WTC11 (cell line): ENCODE measurements around the gene EIF3C.
A peak's percentile ranks its signal among the peaks of the same experiment; 100 is the strongest.
"Not testable (repeated sequence)": the region's sequence is repeated elsewhere in the genome, so short reads cannot be mapped to it uniquely, and the experiment has no call there.

Experiments used
- CBFB ChIP-seq: sonication (generic); formaldehyde crosslinking; IDR thresholded peaks from 2 replicates; pipeline ENCODE4 v1.8.1; 2022; ENCODE audit warnings: mild to moderate bottlenecking, low read depth, missing genetic modification reagents
- FOXP1 ChIP-seq: sonication (generic); formaldehyde crosslinking; IDR thresholded peaks from 2 replicates; pipeline ENCODE4 v1.8.0; 2022; ENCODE audit warnings: missing genetic modification reagents, mild to moderate bottlenecking, moderate library complexity, borderline replicate concordance
- TEAD1 ChIP-seq: sonication (generic); formaldehyde crosslinking; IDR thresholded peaks from 2 replicates; pipeline ENCODE4 v1.8.0; 2022; ENCODE audit warnings: mild to moderate bottlenecking, missing genetic modification reagents
- ZNF512 ChIP-seq: sonication (generic); formaldehyde crosslinking; IDR thresholded peaks from 2 replicates; pipeline ENCODE4 v1.8.1; 2022; ENCODE audit warnings: missing genetic modification reagents, borderline replicate concordance
- TF ChIP-seq, protein P1 (sequence below): fragments of 200-600 bp; IDR thresholded peaks from 2 replicates; pipeline ENCODE4 v1.8.0; 2022; ENCODE audit warnings: antibody characterized with exemption
- TF ChIP-seq, protein P2 (sequence below): sonication (generic); formaldehyde crosslinking; IDR thresholded peaks from 2 replicates; pipeline ENCODE4 v1.8.1; 2022; ENCODE audit warnings: mild to moderate bottlenecking, missing genetic modification reagents, moderate library complexity, borderline replicate concordance
- TF ChIP-seq, protein P3 (sequence below): sonication (generic); formaldehyde crosslinking; IDR thresholded peaks from 2 replicates; pipeline ENCODE4 v1.8.1; 2022; ENCODE audit warnings: low read depth, mild to moderate bottlenecking, moderate library complexity, missing genetic modification reagents, borderline replicate concordance

DNA sequence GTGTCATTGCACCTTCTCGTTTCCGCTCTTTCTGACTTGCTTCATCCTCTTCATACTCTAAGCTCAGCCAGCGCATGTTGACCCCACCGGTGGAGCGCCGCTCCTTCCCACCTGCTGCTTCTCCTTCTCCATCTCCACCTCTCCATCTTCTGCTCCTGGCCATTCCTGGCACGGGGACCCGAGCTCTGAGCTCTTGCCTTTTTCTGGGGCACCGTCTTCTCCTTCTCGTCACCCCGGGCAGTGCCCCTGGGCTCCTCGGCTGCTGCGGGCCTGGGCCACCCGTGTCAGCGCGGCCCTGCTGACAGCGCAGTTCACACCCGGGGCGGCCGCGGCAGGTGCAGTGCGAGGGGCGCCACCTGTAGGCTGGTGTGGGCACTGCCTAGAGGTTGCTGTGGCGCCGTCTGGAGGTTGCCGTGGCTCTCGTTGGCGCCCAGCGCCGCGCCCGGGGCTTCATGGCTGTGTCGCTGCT is 38.8 kb downstream of the EIF3C start:
- TF ChIP-seq, protein P1, sequence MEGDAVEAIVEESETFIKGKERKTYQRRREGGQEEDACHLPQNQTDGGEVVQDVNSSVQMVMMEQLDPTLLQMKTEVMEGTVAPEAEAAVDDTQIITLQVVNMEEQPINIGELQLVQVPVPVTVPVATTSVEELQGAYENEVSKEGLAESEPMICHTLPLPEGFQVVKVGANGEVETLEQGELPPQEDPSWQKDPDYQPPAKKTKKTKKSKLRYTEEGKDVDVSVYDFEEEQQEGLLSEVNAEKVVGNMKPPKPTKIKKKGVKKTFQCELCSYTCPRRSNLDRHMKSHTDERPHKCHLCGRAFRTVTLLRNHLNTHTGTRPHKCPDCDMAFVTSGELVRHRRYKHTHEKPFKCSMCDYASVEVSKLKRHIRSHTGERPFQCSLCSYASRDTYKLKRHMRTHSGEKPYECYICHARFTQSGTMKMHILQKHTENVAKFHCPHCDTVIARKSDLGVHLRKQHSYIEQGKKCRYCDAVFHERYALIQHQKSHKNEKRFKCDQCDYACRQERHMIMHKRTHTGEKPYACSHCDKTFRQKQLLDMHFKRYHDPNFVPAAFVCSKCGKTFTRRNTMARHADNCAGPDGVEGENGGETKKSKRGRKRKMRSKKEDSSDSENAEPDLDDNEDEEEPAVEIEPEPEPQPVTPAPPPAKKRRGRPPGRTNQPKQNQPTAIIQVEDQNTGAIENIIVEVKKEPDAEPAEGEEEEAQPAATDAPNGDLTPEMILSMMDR = peak; percentile 25; the same call in 1 of the 2 replicates
- TF ChIP-seq TEAD1; ZNF512 (CRISPR knock-in tag); CBFB; FOXP1 (CRISPR knock-in tag): not testable (repeated sequence)
- TF ChIP-seq, protein P2, sequence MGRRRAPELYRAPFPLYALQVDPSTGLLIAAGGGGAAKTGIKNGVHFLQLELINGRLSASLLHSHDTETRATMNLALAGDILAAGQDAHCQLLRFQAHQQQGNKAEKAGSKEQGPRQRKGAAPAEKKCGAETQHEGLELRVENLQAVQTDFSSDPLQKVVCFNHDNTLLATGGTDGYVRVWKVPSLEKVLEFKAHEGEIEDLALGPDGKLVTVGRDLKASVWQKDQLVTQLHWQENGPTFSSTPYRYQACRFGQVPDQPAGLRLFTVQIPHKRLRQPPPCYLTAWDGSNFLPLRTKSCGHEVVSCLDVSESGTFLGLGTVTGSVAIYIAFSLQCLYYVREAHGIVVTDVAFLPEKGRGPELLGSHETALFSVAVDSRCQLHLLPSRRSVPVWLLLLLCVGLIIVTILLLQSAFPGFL = not testable (repeated sequence)
- TF ChIP-seq, protein P3, sequence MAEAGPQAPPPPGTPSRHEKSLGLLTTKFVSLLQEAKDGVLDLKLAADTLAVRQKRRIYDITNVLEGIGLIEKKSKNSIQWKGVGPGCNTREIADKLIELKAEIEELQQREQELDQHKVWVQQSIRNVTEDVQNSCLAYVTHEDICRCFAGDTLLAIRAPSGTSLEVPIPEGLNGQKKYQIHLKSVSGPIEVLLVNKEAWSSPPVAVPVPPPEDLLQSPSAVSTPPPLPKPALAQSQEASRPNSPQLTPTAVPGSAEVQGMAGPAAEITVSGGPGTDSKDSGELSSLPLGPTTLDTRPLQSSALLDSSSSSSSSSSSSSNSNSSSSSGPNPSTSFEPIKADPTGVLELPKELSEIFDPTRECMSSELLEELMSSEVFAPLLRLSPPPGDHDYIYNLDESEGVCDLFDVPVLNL (CRISPR knock-in tag) = not testable (repeated sequence)
